ENCODE measurements around the gene ZPBP2. TPM values are rescaled to one million over a fixed set of nuclear protein-coding genes. Genes with fewer than 3 reads are reported as not detected.

The ZPBP2 gene
- total and polyA plus RNA-seq, 2 of the 13 experiments (the other 11 are each of a cell fraction or from before 2014, with no cell fraction given), result not detected

DNA sequence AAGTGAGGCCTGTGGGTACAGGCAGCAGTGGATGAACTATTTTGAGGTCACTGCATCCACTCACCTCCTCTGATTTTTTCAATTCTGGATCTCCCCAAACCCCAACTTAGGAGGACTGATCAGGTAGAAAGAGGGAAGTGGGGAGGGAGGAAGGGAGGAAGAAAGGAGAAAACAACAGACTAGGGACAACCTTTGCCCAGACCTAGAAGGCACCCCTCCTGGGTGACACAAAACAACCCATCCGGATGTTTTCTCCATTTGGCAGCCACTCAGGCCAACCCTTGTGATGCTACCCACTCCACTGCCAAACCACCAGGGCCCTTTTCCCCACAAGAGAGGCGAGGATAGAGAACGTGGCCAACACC is 56.7 kb downstream of the ZPBP2 start (continued):
- TF ChIP-seq, protein P1, sequence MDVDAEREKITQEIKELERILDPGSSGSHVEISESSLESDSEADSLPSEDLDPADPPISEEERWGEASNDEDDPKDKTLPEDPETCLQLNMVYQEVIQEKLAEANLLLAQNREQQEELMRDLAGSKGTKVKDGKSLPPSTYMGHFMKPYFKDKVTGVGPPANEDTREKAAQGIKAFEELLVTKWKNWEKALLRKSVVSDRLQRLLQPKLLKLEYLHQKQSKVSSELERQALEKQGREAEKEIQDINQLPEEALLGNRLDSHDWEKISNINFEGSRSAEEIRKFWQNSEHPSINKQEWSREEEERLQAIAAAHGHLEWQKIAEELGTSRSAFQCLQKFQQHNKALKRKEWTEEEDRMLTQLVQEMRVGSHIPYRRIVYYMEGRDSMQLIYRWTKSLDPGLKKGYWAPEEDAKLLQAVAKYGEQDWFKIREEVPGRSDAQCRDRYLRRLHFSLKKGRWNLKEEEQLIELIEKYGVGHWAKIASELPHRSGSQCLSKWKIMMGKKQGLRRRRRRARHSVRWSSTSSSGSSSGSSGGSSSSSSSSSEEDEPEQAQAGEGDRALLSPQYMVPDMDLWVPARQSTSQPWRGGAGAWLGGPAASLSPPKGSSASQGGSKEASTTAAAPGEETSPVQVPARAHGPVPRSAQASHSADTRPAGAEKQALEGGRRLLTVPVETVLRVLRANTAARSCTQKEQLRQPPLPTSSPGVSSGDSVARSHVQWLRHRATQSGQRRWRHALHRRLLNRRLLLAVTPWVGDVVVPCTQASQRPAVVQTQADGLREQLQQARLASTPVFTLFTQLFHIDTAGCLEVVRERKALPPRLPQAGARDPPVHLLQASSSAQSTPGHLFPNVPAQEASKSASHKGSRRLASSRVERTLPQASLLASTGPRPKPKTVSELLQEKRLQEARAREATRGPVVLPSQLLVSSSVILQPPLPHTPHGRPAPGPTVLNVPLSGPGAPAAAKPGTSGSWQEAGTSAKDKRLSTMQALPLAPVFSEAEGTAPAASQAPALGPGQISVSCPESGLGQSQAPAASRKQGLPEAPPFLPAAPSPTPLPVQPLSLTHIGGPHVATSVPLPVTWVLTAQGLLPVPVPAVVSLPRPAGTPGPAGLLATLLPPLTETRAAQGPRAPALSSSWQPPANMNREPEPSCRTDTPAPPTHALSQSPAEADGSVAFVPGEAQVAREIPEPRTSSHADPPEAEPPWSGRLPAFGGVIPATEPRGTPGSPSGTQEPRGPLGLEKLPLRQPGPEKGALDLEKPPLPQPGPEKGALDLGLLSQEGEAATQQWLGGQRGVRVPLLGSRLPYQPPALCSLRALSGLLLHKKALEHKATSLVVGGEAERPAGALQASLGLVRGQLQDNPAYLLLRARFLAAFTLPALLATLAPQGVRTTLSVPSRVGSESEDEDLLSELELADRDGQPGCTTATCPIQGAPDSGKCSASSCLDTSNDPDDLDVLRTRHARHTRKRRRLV (CRISPR knock-in tag; IDR thresholded peaks at IDR 0.05), result no peak
- 0 out of 2 replicates have a peak, but pooled peaks have one; percentile 8 for TF ChIP-seq ZNF224 (CRISPR knock-in tag; IDR thresholded peaks at IDR 0.05)
- TF ChIP-seq, protein P2, sequence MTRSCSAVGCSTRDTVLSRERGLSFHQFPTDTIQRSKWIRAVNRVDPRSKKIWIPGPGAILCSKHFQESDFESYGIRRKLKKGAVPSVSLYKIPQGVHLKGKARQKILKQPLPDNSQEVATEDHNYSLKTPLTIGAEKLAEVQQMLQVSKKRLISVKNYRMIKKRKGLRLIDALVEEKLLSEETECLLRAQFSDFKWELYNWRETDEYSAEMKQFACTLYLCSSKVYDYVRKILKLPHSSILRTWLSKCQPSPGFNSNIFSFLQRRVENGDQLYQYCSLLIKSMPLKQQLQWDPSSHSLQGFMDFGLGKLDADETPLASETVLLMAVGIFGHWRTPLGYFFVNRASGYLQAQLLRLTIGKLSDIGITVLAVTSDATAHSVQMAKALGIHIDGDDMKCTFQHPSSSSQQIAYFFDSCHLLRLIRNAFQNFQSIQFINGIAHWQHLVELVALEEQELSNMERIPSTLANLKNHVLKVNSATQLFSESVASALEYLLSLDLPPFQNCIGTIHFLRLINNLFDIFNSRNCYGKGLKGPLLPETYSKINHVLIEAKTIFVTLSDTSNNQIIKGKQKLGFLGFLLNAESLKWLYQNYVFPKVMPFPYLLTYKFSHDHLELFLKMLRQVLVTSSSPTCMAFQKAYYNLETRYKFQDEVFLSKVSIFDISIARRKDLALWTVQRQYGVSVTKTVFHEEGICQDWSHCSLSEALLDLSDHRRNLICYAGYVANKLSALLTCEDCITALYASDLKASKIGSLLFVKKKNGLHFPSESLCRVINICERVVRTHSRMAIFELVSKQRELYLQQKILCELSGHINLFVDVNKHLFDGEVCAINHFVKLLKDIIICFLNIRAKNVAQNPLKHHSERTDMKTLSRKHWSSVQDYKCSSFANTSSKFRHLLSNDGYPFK (CRISPR knock-in tag; IDR thresholded peaks at IDR 0.05; ENCODE audit: borderline replicate concordance), result no peak
- no peak for TF ChIP-seq SMARCE1 (IDR thresholded peaks at IDR 0.05; ENCODE audit: borderline replicate concordance)
- peak; percentile 17; the same call in 1 of the 2 replicates for TF ChIP-seq ZSCAN25 (CRISPR knock-in tag; IDR thresholded peaks at IDR 0.05)
- TF ChIP-seq AGO2 (optimal IDR thresholded peaks at IDR 0.05; ENCODE audit: low read depth, low read length), result no peak
- TF ChIP-seq, protein P3, sequence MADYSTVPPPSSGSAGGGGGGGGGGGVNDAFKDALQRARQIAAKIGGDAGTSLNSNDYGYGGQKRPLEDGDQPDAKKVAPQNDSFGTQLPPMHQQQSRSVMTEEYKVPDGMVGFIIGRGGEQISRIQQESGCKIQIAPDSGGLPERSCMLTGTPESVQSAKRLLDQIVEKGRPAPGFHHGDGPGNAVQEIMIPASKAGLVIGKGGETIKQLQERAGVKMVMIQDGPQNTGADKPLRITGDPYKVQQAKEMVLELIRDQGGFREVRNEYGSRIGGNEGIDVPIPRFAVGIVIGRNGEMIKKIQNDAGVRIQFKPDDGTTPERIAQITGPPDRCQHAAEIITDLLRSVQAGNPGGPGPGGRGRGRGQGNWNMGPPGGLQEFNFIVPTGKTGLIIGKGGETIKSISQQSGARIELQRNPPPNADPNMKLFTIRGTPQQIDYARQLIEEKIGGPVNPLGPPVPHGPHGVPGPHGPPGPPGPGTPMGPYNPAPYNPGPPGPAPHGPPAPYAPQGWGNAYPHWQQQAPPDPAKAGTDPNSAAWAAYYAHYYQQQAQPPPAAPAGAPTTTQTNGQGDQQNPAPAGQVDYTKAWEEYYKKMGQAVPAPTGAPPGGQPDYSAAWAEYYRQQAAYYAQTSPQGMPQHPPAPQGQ (CRISPR knock-in tag; IDR thresholded peaks at IDR 0.05; ENCODE audit: borderline replicate concordance), result 0 out of 2 replicates have a peak, but pooled peaks have one; percentile 8
- TF ChIP-seq MBD4 (IDR thresholded peaks at IDR 0.05; ENCODE audit: borderline replicate concordance, low read length), result no peak
